Esophagus squamous epithelium (tissue), 5 donors: ENCODE measurements around the gene MYO1D. TPM values are rescaled to one million over a fixed set of nuclear protein-coding genes. Genes with fewer than 3 reads are reported as not detected.

Experiments
- DNase-seq: peaks from one replicate; lab custom pipeline; 2025; lab: John Stamatoyannopoulos, UW
- H3K27ac ChIP-seq, 4 donors: fragments of 200-600 bp; sonication (generic); one replicate each; pipeline ENCODE4 v1.5.1; 2016 to 2019; ENCODE audit warnings: mild to moderate bottlenecking in 1 of 4
- H3K27me3 ChIP-seq, 4 donors: fragments of 200-600 bp; sonication (generic); 1 replicate in 3 of 4; 2 replicates in 1 of 4; pipeline versions ENCODE4 v1.5.1 to v1.6.0; 2017 to 2021; ENCODE audit warnings: antibody characterized with exemption in 1 of 4
- H3K36me3 ChIP-seq, 3 donors: fragments of 200-600 bp; sonication (generic); one replicate each; pipeline ENCODE4 v1.5.1; 2016 to 2019
- H3K4me1 ChIP-seq, 3 donors: fragments of 200-600 bp; sonication (generic); one replicate each; pipeline ENCODE4 v1.5.1; 2017 to 2019
- H3K4me3 ChIP-seq, 4 donors: fragments of 200-600 bp; sonication (generic); 1 replicate in 3 of 4; 2 replicates in 1 of 4; pipeline ENCODE4 v1.5.1; 2016 to 2019; ENCODE audit warnings: mild to moderate bottlenecking in 2 of 4, moderate library complexity in 1 of 4
- H3K9me3 ChIP-seq, 3 donors: fragments of 200-600 bp; sonication (generic); one replicate each; pipeline ENCODE4 v1.5.1; 2016 to 2019
- CTCF ChIP-seq, 6 experiments: fragments of 450-650 bp in 4 of 6; fragments of 200-600 bp in 2 of 6; sonication (generic) in 2 of 6; IDR thresholded peaks; one replicate each; pipeline ENCODE4 v1.5.1; 2016 to 2019; ENCODE audit warnings: antibody characterized with exemption in 6 of 6, mild to moderate bottlenecking in 4 of 6, moderate library complexity in 4 of 6
- POLR2A ChIP-seq, 4 donors: fragments of 450-650 bp; IDR thresholded peaks; one replicate each; pipeline ENCODE4 v1.6.1; 2017; ENCODE audit warnings: antibody characterized with exemption in 4 of 4, mild to moderate bottlenecking in 4 of 4, moderate library complexity in 3 of 4
- WGBS, 2 donors: methylation state at CpG; one replicate each; pipeline ENCODE4 v1.1.5; 2018; 5-methylcytosine and 5-hydroxymethylcytosine counted together
- intact Hi-C: fragments of 100-400 bp; cut with DNase I; formaldehyde crosslinking; loops from one replicate; pipeline ENCODE4 v1.15.0; 2022
- small RNA-seq, 4 donors: library from RNA; depleted of rRNA; stranded (forward); fragments of <200 nt; gene quantifications; one replicate each; pipeline ENCODE3, GENCODE V24; 2016
- total RNA-seq, 4 donors: library from RNA; depleted of rRNA; stranded (reverse); fragments of >200 nt; gene quantifications; one replicate each; pipeline ENCODE4 v1.1.0, GENCODE V29; 2016
- donor health status: DM: yes; HTN: yes; CAD: no.

MYO1D gene
- total RNA-seq, 4 donors from 2014 or later, result 58.8 to 86.8 (median 64.3) TPM

GRCh38 chr17:32443827-32444300 is 433.1 kb downstream of the MYO1D start:
- Histone ChIP-seq H3K9me3 (no peaks in the 10 kb centered on the region), H3K27ac (peak overlapping the region in 3 of 4 donors; percentile 90 to 95 (median 93)), H3K36me3 (peaks cover 0 to 21% (median 6%) of the 10 kb centered on the region in 3 donors), H3K4me3 (peak overlapping the region; percentile 80 to 99 (median 90)), H3K27me3 (no peaks in the 10 kb centered on the region), H3K4me1 (peaks cover 14 to 40% (median 17%) of the 10 kb centered on the region in 3 donors)
- no peak for DNase-seq
- no peak for TF ChIP-seq CTCF (IDR thresholded peaks at IDR 0.05)
- no peak for TF ChIP-seq POLR2A (IDR thresholded peaks at IDR 0.05)
- 20 to 24% methylated on average over 14 to 17 of the region's 29 CpGs for WGBS, 2 donors
- intact Hi-C loops, result no loop called here

Small RNA genes lying within 50 kb of the gene (small RNA-seq; reads per million reads assigned to genes)
- 0 reads per million in 4 donors for gene RF00019

Other genes with a start within 250 kb of the MYO1D start
- gene TMEM98, start 51.0 kb upstream of the MYO1D start, total RNA-seq, result 10 to 100 TPM in 3 of 4 donors, 1 to 10 TPM in 1; 6.4 to 61.4 (median 27.8) TPM
- gene SPACA3, start 114.7 kb upstream of the MYO1D start, total RNA-seq, result not detected